ENCODE data around the gene MIR17HG.

DNA sequence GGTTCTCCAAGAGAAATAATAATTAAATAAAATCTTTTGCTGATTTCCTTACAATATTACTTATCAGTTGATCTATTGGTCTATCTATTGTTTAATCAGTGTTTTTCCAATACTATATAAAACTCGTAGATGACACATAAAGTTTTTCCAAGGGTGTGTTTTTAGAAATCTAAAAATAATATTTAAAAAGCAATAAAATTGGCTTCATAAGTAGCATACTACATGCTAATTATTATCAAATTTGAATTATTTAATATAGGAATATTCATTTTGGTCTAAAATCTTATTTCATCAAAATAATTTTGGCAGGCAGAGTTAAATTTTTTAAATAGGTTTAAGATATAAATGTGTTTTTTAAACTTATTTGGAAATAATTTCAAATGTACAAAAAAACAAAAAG is 49.4 kb upstream of the MIR17HG start:
- TF ChIP-seq CTCF (IDR thresholded peaks at IDR 0.05): no peak
- TF ChIP-seq POLR2A (IDR thresholded peaks at IDR 0.05): no peak
- TF ChIP-seq EP300 (IDR thresholded peaks at IDR 0.05): no peak
